SK-N-SH (cell line): ENCODE data around the gene ACOXL. TPM values are rescaled to one million over a fixed set of nuclear protein-coding genes. Genes with fewer than 3 reads are reported as not detected.
A peak's percentile ranks its signal among the peaks of the same experiment; 100 is the strongest.

Source experiments
- CTCF ChIA-PET: fragments of 300-600, 350-600 bp; formaldehyde crosslinking; extraction: SDS; loops from one replicate; lab custom pipeline; 2021; lab: Yijun Ruan, JAX
- POLR2A ChIA-PET: fragments of 350-600 bp; sonication (Branson Sonifier 250); formaldehyde crosslinking; extraction: SDS; loops from one replicate; lab custom pipeline; 2020; ENCODE audit warnings: antibody characterized with exemption, inconsistent platforms; lab: Yijun Ruan, JAX
- DNase-seq: peaks from one replicate; pipeline ENCODE4 v3.0.0; 2012
- H2AFZ ChIP-seq: fragments of 200-600 bp; sonication (generic); 2 replicates; pipeline ENCODE4 v1.8.1; 2016; ENCODE audit warnings: antibody characterized with exemption, mild to moderate bottlenecking, low read depth
- H3F3A ChIP-seq: fragments of 200-600 bp; sonication (generic); replicated peaks from 2 replicates; pipeline ENCODE3; 2016; ENCODE audit warnings: antibody characterized with exemption, mild to moderate bottlenecking; ENCODE audit not compliant: insufficient read depth
- H3K27ac ChIP-seq, 2 experiments: fragments of 200-500 bp in 1 of 2; fragments of 200-600 bp in 1 of 2; sonication (Bioruptor generic) in 1 of 2; sonication (generic), shearing (Covaris generic) in 1 of 2; 2 replicates each; pipeline versions ENCODE4 v1.5.1 to v1.6.1; 2014 to 2016; ENCODE audit warnings: low read depth in 2 of 2, inconsistent platforms in 1 of 2, low read length in 1 of 2, mild to moderate bottlenecking in 1 of 2, mixed read lengths in 1 of 2
- H3K27me3 ChIP-seq: fragments of 200-600 bp; sonication (generic), shearing (Covaris generic); 2 replicates; pipeline ENCODE4 v1.6.1; 2016; ENCODE audit warnings: mixed run types; ENCODE audit not compliant: insufficient read depth
- H3K36me3 ChIP-seq, 2 experiments: fragments of 200-500 bp in 1 of 2; fragments of 200-600 bp in 1 of 2; sonication (Bioruptor generic) in 1 of 2; sonication (generic) in 1 of 2; replicated peaks in 1 of 2; 2 replicates each; pipeline versions ENCODE3 to v1.5.1; 2014 to 2016; ENCODE audit warnings: low read length in 1 of 2, mild to moderate bottlenecking in 1 of 2; ENCODE audit not compliant: insufficient read depth in 2 of 2, control insufficient read depth in 1 of 2
- H3K4me1 ChIP-seq, 2 experiments: fragments of 200-500 bp in 1 of 2; fragments of 200-600 bp in 1 of 2; sonication (Bioruptor generic) in 1 of 2; sonication (generic), shearing (Covaris generic) in 1 of 2; 2 replicates each; pipeline versions ENCODE4 v1.5.1 to v1.6.1; 2014 to 2016; ENCODE audit warnings: low read depth in 1 of 2, low read length in 1 of 2, mixed run types in 1 of 2; ENCODE audit not compliant: insufficient read depth in 2 of 2, control insufficient read depth in 1 of 2
- H3K4me2 ChIP-seq: fragments of 200-600 bp; sonication (generic), shearing (Covaris generic); 2 replicates; pipeline ENCODE4 v1.6.1; 2017; ENCODE audit warnings: mixed run types
- H3K4me3 ChIP-seq, 2 experiments: fragments of 200-500 bp in 1 of 2; fragments of 200-600 bp in 1 of 2; sonication (Bioruptor generic) in 1 of 2; sonication (generic), shearing (Covaris generic) in 1 of 2; 2 replicates each; pipeline versions ENCODE4 v1.5.1 to v1.8.1; 2014 to 2016; ENCODE audit warnings: low read depth in 2 of 2, inconsistent platforms in 1 of 2, low read length in 1 of 2, mild to moderate bottlenecking in 1 of 2, mixed read lengths in 1 of 2, moderate library complexity in 1 of 2
- H3K79me2 ChIP-seq: fragments of 200-600 bp; sonication (generic); 2 replicates; pipeline ENCODE4 v1.8.1; 2017; ENCODE audit warnings: mild to moderate bottlenecking; ENCODE audit not compliant: insufficient read depth
- H3K9ac ChIP-seq: fragments of 200-600 bp; sonication (generic); 2 replicates; pipeline ENCODE4 v1.6.1; 2017; ENCODE audit warnings: mixed run types
- H3K9me2 ChIP-seq: fragments of 200-600 bp; sonication (generic); 2 replicates; pipeline ENCODE4 v1.6.1; 2017; ENCODE audit warnings: mixed run types
- H3K9me3 ChIP-seq: fragments of 200-600 bp; sonication (generic); 2 replicates; pipeline ENCODE4 v1.6.1; 2017; ENCODE audit warnings: mixed run types, mild to moderate bottlenecking, moderate library complexity
- H4K20me1 ChIP-seq: fragments of 200-600 bp; sonication (generic); 2 replicates; pipeline ENCODE4 v1.6.1; 2017; ENCODE audit warnings: mild to moderate bottlenecking, mixed run types; ENCODE audit not compliant: insufficient read depth
- CHD2 ChIP-seq: fragments of 150-350 bp; IDR thresholded peaks from 2 replicates; pipeline ENCODE4 v1.6.1; 2018; ENCODE audit warnings: low read length; ENCODE audit not compliant: partially characterized antibody
- EZH2phosphoT487 ChIP-seq: fragments of 200-600 bp; sonication (generic); IDR thresholded peaks from 2 replicates; pipeline ENCODE4 v1.6.1; 2017; ENCODE audit warnings: low read depth, mixed run types, mild to moderate bottlenecking, antibody characterized with exemption, moderate library complexity, borderline replicate concordance
- FOXJ3 ChIP-seq: sonication (generic); formaldehyde crosslinking; IDR thresholded peaks from 2 replicates; pipeline ENCODE4 v1.5.1; 2020; ENCODE audit warnings: mild to moderate bottlenecking, missing genetic modification reagents
- FOXM1 ChIP-seq: IDR thresholded peaks from 2 replicates; pipeline ENCODE4 v1.4.0; 2012; ENCODE audit warnings: low read depth, mild to moderate bottlenecking
- GABPA ChIP-seq: IDR thresholded peaks from 2 replicates; pipeline ENCODE4 v1.4.0; 2012; ENCODE audit warnings: low read depth, mild to moderate bottlenecking
- JUND ChIP-seq: IDR thresholded peaks from 2 replicates; pipeline ENCODE4 v1.4.0; 2012
- MAX ChIP-seq: IDR thresholded peaks from 2 replicates; pipeline ENCODE4 v1.4.0; 2012; ENCODE audit warnings: low read depth
- MXI1 ChIP-seq: IDR thresholded peaks from 2 replicates; pipeline ENCODE4 v1.6.1; 2012; ENCODE audit warnings: mild to moderate bottlenecking, low read depth, low read length, improper control_type of control experiment
- NFIC ChIP-seq: IDR thresholded peaks from 2 replicates; pipeline ENCODE4 v1.4.0; 2012; ENCODE audit warnings: borderline replicate concordance
- PBX3 ChIP-seq: IDR thresholded peaks from 2 replicates; pipeline ENCODE4; 2012
- TAF1 ChIP-seq: IDR thresholded peaks from 2 replicates; pipeline ENCODE4 v1.6.1; 2012; ENCODE audit warnings: low read depth, mild to moderate bottlenecking, low read length, moderate library complexity, borderline replicate concordance
- TCF12 ChIP-seq: IDR thresholded peaks from 2 replicates; pipeline ENCODE4 v1.4.0; 2012
- TEAD4 ChIP-seq: IDR thresholded peaks from 2 replicates; pipeline ENCODE4 v1.4.0; 2012; ENCODE audit warnings: mild to moderate bottlenecking, borderline replicate concordance; ENCODE audit not compliant: insufficient read depth
- USF1 ChIP-seq: IDR thresholded peaks from 2 replicates; pipeline ENCODE4 v1.4.0; 2012; ENCODE audit warnings: low read depth, borderline replicate concordance
- USF2 ChIP-seq: fragments of 150-350 bp; IDR thresholded peaks from 2 replicates; pipeline ENCODE4 v1.6.1; 2017; ENCODE audit warnings: antibody characterized with exemption, low read length, low read depth, borderline replicate concordance
- YY1 ChIP-seq: IDR thresholded peaks from 2 replicates; pipeline ENCODE4 v1.4.0; 2012; ENCODE audit warnings: low read depth, mild to moderate bottlenecking
- ZBTB33 ChIP-seq: IDR thresholded peaks from 2 replicates; pipeline ENCODE4 v1.4.0; 2012; ENCODE audit warnings: low read depth, borderline replicate concordance
- WGBS: methylation state at CpG from one replicate; pipeline ENCODE4 v1.1.6; 2017; ENCODE audit warnings: low lambda C conversion rate; 5-methylcytosine and 5-hydroxymethylcytosine counted together
- polyA plus RNA-seq, 3 experiments: library from polyadenylated mRNA; depleted of rRNA; stranded (reverse); fragments of >200 nt; gene quantifications; 2 replicates each; pipeline ENCODE4 v1.2.3, GENCODE V29; 2012

ACOXL gene
- polyA plus RNA-seq, 1 of the 3 experiments (the other 2 are of a cell fraction): not detected

- H3K4me3 ChIP-seq: peak overlapping the region; percentile 92
- no peaks in the 10 kb centered on the region for H3K9me3 ChIP-seq
- no peaks in the 10 kb centered on the region; the same call in 1 of the 2 replicates for H4K20me1 ChIP-seq
- CTCF ChIA-PET: no interaction called here
- peaks cover 9% of the 10 kb centered on the region; the same call in 1 of the 2 replicates for H3K79me2 ChIP-seq
- no peaks in the 10 kb centered on the region for H3K27me3 ChIP-seq
- H3K27ac ChIP-seq: peak overlapping the region; percentile 69 to 77; a peak in 3 of 4 replicates
- peaks cover 13 to 33% of the 10 kb centered on the region in 2 experiments for H3K36me3 ChIP-seq
- H3K9ac ChIP-seq: peak overlapping the region; percentile 78
- H3F3A ChIP-seq: peaks cover 4% of the 10 kb centered on the region
- peak overlapping the region; percentile 95 for H2AFZ ChIP-seq
- no peaks in the 10 kb centered on the region for H3K9me2 ChIP-seq
- 1% methylated on average over 22 of the region's 92 CpGs for WGBS
- peak overlapping the region; percentile 99 for H3K4me2 ChIP-seq
- peak; percentile 72 for DNase-seq
- H3K4me1 ChIP-seq: peaks cover 0 to 19% of the 10 kb centered on the region in 2 experiments; a peak in 2 of 4 replicates
- TF ChIP-seq JUND (no peak), FOXJ3 (CRISPR knock-in tag) (no peak), YY1 (no peak), MXI1 (peak; percentile 62; the same call in 1 of the 2 replicates), MAX (no peak)
- POLR2A ChIA-PET: no interaction called here
These were observed 390.5 kb downstream of the ACOXL start for GRCh38 chr2:111122631-111123421.

GRCh38 chr2:111123751-111124150, 391.4 kb downstream of the ACOXL start:
- ChIA-PET POLR2A (no interaction called here), CTCF (interaction anchor here (0.7 kb wide), 1 partner anchor 103 kb away, joined by 4 read pairs; no protein-coding TSS in a partner anchor)
- Histone ChIP-seq H3K4me2 (peak overlapping the region; percentile 99), H3K79me2 (peaks cover 9% of the 10 kb centered on the region; the same call in 1 of the 2 replicates), H3K9me2 (no peaks in the 10 kb centered on the region), H3F3A (peaks cover 4% of the 10 kb centered on the region), H3K27me3 (no peaks in the 10 kb centered on the region), H3K4me1 (peaks cover 0 to 19% of the 10 kb centered on the region in 2 experiments; a peak in 2 of 4 replicates), H3K4me3 (peak overlapping the region; percentile 92; a peak in 3 of 4 replicates), H3K27ac (no peak overlapping the region; a peak in 2 of 4 replicates), H2AFZ (no peak overlapping the region), H3K9me3 (no peaks in the 10 kb centered on the region), H4K20me1 (no peaks in the 10 kb centered on the region; the same call in 1 of the 2 replicates), H3K9ac (peak overlapping the region; percentile 78; the same call in 1 of the 2 replicates), H3K36me3 (peaks cover 18 to 39% of the 10 kb centered on the region in 2 experiments)
- no peak for DNase-seq
- 76% methylated on average over 7 of the region's 7 CpGs for WGBS
- TF ChIP-seq FOXJ3 (CRISPR knock-in tag) (no peak), CHD2 (no peak), USF2 (no peak), TEAD4 (no peak), GABPA (no peak), TCF12 (no peak), NFIC (no peak), TAF1 (no peak), USF1 (no peak), PBX3 (no peak), FOXM1 (no peak), ZBTB33 (no peak), JUND (no peak), EZH2phosphoT487 (no peak)
